Measurements from ENCODE around the gene TTC7B.
A peak's percentile ranks its signal among the peaks of the same experiment; 100 is the strongest.

The TTC7B gene

DNA sequence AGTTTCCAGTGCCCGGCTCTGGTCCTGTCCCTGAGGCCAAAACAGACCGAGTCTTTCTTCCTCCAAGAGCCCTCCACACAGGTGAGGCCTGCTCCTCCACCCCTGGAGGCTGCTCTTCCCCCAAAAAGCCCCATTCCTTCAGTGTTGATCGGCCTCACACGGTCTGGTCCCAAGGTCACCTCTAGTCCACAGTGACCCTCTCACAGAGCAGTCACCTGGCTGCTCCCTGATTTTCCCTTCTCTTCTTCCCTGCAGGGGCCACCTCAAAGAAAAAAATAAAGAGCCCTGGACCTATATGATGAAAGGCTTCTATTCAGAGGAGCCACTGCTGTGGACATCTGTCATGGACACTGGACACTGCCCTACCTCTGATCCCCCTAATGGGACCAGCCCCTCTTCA lies 42.5 kb downstream of the TTC7B start:
- DNase-seq: no peak

- no peak for DNase-seq
Observed at GRCh38 chr14:90773196-90773486, 43.1 kb downstream of the TTC7B start.

- no peak for DNase-seq
Observed at GRCh38 chr14:90767899-90768298, 48.3 kb downstream of the TTC7B start.

- DNase-seq: peak; percentile 57
Observed at GRCh38 chr14:90760591-90761316, 55.5 kb downstream of the TTC7B start.

- peak; percentile 5 for DNase-seq
Observed at GRCh38 chr14:90760078-90760444, 56.2 kb downstream of the TTC7B start.

DNA sequence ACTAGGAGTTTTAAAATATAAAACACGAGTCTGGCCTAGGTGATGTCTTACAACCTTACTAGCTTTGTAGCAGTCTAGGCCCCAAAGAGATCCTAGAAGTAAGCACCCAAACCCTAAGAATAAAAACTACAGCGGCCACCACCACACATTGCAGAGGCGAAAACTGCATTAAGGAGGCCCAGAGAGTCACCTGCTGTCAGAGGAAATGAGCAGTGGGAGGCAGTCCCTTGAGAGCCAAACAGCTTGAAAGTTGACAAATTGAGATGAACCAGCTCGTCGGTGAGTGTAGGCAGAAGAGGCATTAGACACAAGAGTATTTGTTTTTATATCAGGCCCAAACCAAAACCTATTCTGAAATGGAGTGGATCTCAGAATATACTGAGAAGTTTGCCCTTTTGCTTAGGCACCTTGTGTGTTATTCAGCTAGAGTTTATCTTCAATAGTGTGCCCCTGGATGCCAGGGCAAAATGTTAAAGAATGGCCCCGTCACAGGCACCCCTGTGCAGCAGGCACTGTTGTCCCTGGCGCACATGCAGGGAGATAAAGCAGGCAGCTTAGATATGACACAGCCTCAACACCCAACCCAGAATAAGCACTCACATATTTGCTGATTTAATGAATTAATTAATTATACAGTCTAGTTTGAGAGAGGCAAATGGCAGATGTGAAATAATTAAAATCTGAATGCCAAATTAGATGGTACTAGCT lies 56.7 kb downstream of the TTC7B start:
- peak; percentile 72 for DNase-seq

GRCh38 chr14:90758959-90759358 lies 57.3 kb downstream of the TTC7B start:
- DNase-seq: peak; percentile 67

- DNase-seq: peak; percentile 95
Observed at GRCh38 chr14:90758028-90758889, 58.0 kb downstream of the TTC7B start.

DNA sequence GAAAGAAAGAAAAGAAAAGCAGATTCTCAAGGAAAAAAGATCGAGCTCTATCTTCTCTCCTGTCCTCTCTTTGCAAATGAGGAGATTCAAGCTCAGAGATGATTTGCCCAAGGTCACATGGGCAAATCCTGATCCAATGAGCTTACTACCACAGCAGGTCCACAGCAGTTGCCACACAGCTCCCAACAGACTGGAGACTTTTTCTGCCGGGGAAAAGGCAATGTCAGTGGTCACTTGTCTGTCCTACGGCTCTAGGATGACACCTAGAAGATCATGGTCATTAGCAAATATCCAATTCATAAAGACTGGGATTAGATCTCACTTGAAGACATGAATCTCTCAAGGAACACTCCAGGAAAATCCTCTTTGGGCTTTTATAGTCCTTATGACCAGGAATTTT lies 58.8 kb downstream of the TTC7B start:
- DNase-seq: no peak

DNA sequence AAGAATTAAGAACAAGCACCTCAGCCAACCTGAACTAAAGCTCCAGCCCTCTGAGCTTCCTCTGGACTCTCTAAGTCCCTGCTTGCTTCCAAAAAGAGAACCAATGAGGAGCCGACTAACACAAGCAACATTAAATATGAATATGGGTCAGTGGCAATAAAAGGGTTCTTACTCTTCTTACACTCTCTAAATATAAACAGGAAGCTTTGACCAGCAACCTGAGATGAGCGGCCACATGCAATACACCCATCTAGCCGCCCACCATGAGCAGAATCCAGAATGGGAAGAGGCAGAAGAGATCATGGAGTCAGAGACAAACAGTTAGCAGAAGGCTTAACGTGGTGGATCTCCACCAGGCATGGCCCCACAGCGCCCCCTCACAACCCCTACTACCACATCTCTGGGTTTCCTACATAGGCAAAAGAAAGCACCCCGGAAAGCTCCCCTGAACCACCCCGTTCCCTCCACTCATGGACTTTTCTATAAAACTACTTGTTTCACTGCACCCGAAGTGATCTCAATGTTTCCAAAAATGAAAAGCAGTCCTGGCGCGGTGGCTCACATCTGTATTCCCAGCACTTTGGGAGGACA lies 59.4 kb downstream of the TTC7B start:
- peak; percentile 30 for DNase-seq

GRCh38 chr14:90755661-90756304 lies 60.4 kb downstream of the TTC7B start:
- DNase-seq: peak; percentile 14

DNA sequence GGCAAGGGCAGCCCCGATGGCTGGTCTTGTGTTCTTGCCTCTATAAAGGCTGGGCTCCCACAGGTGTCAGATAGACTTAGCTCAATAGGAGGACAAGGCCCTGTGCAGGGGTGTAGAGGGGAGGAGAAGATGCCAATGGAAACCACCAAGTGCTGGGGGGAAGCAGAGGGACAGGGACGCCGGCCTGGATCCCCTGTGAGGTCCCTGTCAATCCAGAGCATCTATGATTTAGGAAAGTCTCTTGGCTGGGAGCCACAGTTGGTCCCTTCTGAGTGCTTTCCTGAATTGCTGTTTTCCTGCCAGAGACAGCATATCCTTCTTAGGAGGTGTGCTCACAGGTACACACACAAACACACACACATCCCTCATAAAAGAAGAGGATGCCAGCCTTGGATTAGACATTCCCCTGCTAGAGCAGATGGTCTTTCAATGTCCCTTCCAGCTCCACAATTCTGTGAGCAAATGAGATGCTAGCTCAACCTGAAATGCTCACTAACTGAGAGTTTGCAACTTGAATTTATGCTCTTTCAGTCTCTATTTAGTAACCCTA lies 62.7 kb downstream of the TTC7B start:
- no peak for DNase-seq

DNA sequence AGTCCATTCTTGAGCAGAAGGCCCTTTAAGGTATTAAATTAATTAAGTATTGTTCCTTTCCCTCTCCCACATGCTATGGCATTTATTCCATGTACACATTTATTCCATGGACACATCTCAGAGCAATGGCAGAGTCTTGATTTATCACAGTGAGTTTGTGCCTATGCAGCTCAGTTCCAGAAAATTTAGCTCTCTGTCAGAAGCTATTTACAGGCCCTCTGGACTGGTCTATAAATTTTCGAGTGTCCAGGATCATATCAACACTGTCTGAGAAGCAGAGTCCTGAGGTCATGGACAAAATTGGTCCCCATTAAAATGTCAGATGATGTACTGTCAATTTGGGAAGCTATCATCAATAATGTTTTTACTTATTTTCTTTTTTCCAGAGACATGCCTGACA lies 65.5 kb downstream of the TTC7B start:
- no peak for DNase-seq

DNA sequence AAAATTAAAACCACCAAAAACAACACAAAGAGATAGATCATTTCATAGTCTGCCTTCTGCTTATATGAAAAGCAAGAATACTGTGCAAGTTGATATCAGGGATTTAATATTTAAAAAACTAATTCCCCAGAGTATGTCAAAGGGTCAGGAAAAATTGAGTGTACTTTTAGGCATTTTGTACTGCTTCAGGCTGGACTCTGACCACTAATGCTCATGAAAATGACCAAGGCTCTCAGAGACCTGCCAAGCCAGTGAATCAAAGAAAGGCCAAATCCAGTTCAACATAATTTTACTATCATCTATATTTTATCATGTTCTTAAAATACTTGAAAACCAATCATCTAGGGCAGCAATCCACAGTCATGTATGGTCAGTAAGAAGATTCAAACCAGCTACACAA lies 66.0 kb downstream of the TTC7B start:
- no peak for DNase-seq

GRCh38 chr14:90747909-90748308 lies 68.3 kb downstream of the TTC7B start:
- DNase-seq: no peak

DNA sequence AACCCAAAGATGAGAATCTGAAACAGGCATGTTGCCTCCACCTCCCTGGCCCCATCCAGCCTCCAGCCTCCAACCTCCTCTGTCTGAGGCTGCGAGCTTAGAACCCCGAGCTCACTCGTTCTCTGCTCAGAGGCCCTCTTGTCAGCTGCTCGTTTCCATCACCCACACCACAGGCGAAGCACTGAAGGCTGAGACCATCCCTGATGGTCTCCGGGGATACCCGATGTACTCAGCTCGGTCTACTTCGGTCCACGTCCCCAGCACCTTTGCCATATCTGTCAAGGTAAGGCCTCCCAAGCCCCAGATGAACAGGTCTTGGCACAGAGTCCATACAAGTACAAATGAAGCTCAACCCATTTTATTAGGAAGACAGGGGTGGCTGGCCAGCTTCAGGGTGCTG lies 72.4 kb downstream of the TTC7B start:
- no peak for DNase-seq

DNA sequence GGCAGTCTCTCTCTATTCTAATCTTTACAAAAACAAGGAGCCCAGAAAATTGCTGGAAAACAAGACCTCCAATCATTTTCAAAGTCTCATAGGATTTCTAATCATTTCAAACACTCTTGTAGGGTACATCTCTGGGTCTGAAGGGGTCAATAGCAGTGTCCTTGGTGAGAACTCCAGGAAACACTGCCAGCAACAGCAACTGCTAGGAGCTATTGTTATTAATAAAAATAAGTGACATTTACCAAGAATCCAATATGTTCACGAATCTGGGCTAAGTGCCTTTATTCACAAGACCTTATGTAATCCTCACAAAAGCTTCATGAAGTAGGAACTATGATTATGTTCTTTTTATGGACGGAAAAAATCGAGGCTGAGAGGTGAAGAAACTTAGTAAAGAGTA lies 72.8 kb downstream of the TTC7B start:
- no peak for DNase-seq

DNA sequence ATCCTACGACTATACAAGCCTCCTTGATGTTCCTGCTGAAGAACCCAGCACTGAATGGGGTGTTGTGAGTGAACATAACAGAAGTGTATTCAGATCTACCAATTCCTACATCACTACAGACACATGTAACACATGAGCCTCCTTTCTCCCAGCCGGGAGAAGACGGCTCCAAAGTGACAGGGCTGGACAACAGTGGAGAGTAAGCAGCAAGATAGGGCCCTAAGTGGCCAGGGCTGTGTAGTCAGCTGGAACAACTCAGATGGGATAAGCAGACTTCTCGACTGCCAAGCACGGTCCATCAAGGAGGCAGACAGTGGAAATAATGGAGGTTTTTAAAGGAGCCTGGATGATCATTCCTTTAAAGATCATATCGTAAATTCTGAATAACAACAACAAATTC lies 73.5 kb downstream of the TTC7B start:
- DNase-seq: no peak

DNA sequence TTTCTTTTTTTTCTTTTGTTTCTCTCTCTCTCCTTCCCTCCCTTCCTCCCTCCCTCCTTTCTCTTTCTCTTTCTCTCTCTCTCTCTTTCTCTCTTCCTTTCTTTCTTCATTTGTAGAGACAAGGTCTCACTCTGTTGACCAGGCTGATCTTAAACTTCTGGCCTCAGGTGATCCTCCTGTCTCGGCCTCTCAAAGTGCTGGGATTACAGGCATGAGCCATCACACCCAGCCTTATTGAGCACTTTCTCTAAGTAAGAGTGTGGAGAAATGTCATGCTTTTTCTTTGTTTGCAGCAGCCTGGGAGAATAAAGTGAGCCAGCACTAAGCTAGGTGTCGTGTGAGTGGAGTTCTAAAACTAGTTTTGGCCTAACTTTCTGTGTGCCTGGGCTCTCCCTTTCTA lies 74.0 kb downstream of the TTC7B start:
- no peak for DNase-seq

GRCh38 chr14:90741682-90741946 lies 74.6 kb downstream of the TTC7B start:
- no peak for DNase-seq

- no peak for DNase-seq
Observed at GRCh38 chr14:90740946-90741681, 75.1 kb downstream of the TTC7B start.

DNA sequence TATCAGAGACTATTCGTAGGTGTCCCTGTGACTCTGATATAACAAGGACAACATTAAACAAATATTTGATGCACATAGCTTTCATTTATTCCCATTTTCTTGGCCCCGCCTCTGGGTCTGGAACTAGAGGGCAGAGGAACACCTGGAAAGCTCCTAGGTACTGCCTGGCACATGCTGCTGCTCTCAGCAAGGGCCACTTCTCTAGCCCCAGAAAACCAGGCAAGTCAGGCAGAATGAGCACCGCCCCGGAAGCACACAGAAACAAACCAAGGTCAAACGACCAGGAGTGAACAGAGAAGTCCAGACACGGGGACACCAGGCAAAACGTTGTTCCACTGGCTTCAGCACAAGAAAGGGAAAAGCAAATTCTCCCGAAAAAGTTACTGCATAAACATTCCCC lies 76.1 kb downstream of the TTC7B start:
- DNase-seq: no peak
